ENCODE data around the gene HAGH. TPM values are rescaled to one million over a fixed set of nuclear protein-coding genes. Genes with fewer than 3 reads are reported as not detected.

The HAGH gene
- total RNA-seq, 2 donors from 2014 or later, result 40.9 to 42.0 TPM

GRCh38 chr16:1788708-1789100, 37.9 kb downstream of the HAGH start:
- H3K4me1 Mint-ChIP-seq, result peaks cover 3% of the 10 kb centered on the region

GRCh38 chr16:1788095-1788707, 38.4 kb downstream of the HAGH start:
- H3K4me3 Mint-ChIP-seq, result no peak overlapping the region
- no peak overlapping the region for H3K27ac Mint-ChIP-seq
- H3K27me3 Mint-ChIP-seq, result no peaks in the 10 kb centered on the region
- H3K36me3 Mint-ChIP-seq (ENCODE audit: low read depth), result peaks cover 13% of the 10 kb centered on the region
- ATAC-seq (replicated peaks), result no peak
- no peaks in the 10 kb centered on the region for H3K9me3 Mint-ChIP-seq
- peaks cover 3% of the 10 kb centered on the region for H3K4me1 Mint-ChIP-seq

More at GRCh38 chr16:1788708-1789100, 37.9 kb downstream of the HAGH start:
- no peak for ATAC-seq (replicated peaks)
- Mint-ChIP-seq H3K27ac (no peak overlapping the region), H3K27me3 (no peaks in the 10 kb centered on the region), H3K36me3 (ENCODE audit: low read depth) (peaks cover 13% of the 10 kb centered on the region), H3K9me3 (no peaks in the 10 kb centered on the region), H3K4me3 (no peak overlapping the region)

- Mint-ChIP-seq H3K9me3 (no peaks in the 10 kb centered on the region), H3K4me1 (peaks cover 3% of the 10 kb centered on the region), H3K27ac (no peak overlapping the region), H3K27me3 (no peaks in the 10 kb centered on the region), H3K4me3 (no peak overlapping the region), H3K36me3 (ENCODE audit: low read depth) (peaks cover 13% of the 10 kb centered on the region)
- ATAC-seq (replicated peaks), result no peak
Measured at GRCh38 chr16:1787322-1788094, 39.1 kb downstream of the HAGH start.

GRCh38 chr16:1787056-1787321, 39.6 kb downstream of the HAGH start:
- no peak for ATAC-seq (replicated peaks)
- H3K4me1 Mint-ChIP-seq, result peaks cover 3% of the 10 kb centered on the region
- peaks cover 13% of the 10 kb centered on the region for H3K36me3 Mint-ChIP-seq (ENCODE audit: low read depth)
- H3K27me3 Mint-ChIP-seq, result no peaks in the 10 kb centered on the region
- no peak overlapping the region for H3K4me3 Mint-ChIP-seq
- no peak overlapping the region for H3K27ac Mint-ChIP-seq
- H3K9me3 Mint-ChIP-seq, result no peaks in the 10 kb centered on the region

GRCh38 chr16:1786242-1787055, 40.2 kb downstream of the HAGH start:
- H3K27ac Mint-ChIP-seq, result no peak overlapping the region
- no peaks in the 10 kb centered on the region for H3K9me3 Mint-ChIP-seq
- H3K36me3 Mint-ChIP-seq (ENCODE audit: low read depth), result peaks cover 13% of the 10 kb centered on the region
- ATAC-seq (replicated peaks), result no peak
- H3K4me3 Mint-ChIP-seq, result no peak overlapping the region
- H3K4me1 Mint-ChIP-seq, result peaks cover 3% of the 10 kb centered on the region
- H3K27me3 Mint-ChIP-seq, result no peaks in the 10 kb centered on the region

GRCh38 chr16:1785846-1786170, 40.8 kb downstream of the HAGH start:
- no peak for ATAC-seq (replicated peaks)
- Mint-ChIP-seq H3K36me3 (ENCODE audit: low read depth) (peaks cover 20% of the 10 kb centered on the region), H3K4me1 (peaks cover 3% of the 10 kb centered on the region), H3K4me3 (no peak overlapping the region), H3K27ac (no peak overlapping the region), H3K9me3 (no peaks in the 10 kb centered on the region), H3K27me3 (no peaks in the 10 kb centered on the region)

GRCh38 chr16:1784977-1785845, 41.4 kb downstream of the HAGH start:
- H3K27ac Mint-ChIP-seq, result no peak overlapping the region
- H3K4me3 Mint-ChIP-seq, result peak overlapping the region; percentile 50
- H3K36me3 Mint-ChIP-seq (ENCODE audit: low read depth), result peaks cover 21% of the 10 kb centered on the region
- H3K9me3 Mint-ChIP-seq, result no peaks in the 10 kb centered on the region
- H3K4me1 Mint-ChIP-seq, result peaks cover 3% of the 10 kb centered on the region
- ATAC-seq (replicated peaks), result no peak
- H3K27me3 Mint-ChIP-seq, result no peaks in the 10 kb centered on the region

- Mint-ChIP-seq H3K27me3 (no peaks in the 10 kb centered on the region), H3K4me1 (no peaks in the 10 kb centered on the region), H3K4me3 (peak within 1 kb of the TSS; percentile 89), H3K36me3 (ENCODE audit: low read depth) (peaks cover 14% of the 10 kb centered on the region), H3K9me3 (no peaks in the 10 kb centered on the region), H3K27ac (peak within 1 kb of the TSS; percentile 88)
- ATAC-seq (replicated peaks), result peak; percentile 94
Measured at GRCh38 chr16:1782408-1783264, 44.0 kb downstream of the HAGH start, which contains the start of the genes NUBP2 and SPSB3. Gene NUBP2, plus strand, starts transcription at chr16:1782960. Its CDS starts 61 bp downstream, at chr16:1783021. Gene SPSB3, minus strand, starts transcription at chr16:1782571. Its CDS starts 1,088 bp downstream, at chr16:1781483.

GRCh38 chr16:1781758-1782407, 44.7 kb downstream of the HAGH start:
- Mint-ChIP-seq H3K4me3 (peak overlapping the region; percentile 89), H3K36me3 (ENCODE audit: low read depth) (peaks cover 14% of the 10 kb centered on the region), H3K27ac (peak overlapping the region; percentile 67), H3K27me3 (no peaks in the 10 kb centered on the region), H3K9me3 (no peaks in the 10 kb centered on the region), H3K4me1 (no peaks in the 10 kb centered on the region)
- no peak for ATAC-seq (replicated peaks)

GRCh38 chr16:1781254-1781653, 45.4 kb downstream of the HAGH start:
- ATAC-seq (replicated peaks), result no peak
- Mint-ChIP-seq H3K4me3 (peak overlapping the region; percentile 89), H3K27ac (peak overlapping the region; percentile 67), H3K27me3 (no peaks in the 10 kb centered on the region), H3K9me3 (no peaks in the 10 kb centered on the region), H3K4me1 (no peaks in the 10 kb centered on the region), H3K36me3 (ENCODE audit: low read depth) (peaks cover 14% of the 10 kb centered on the region)

- Mint-ChIP-seq H3K9me3 (no peaks in the 10 kb centered on the region), H3K36me3 (ENCODE audit: low read depth) (peaks cover 14% of the 10 kb centered on the region)
Measured at GRCh38 chr16:1780677-1781072, 46.0 kb downstream of the HAGH start.

GRCh38 chr16:1779741-1780676, 46.6 kb downstream of the HAGH start:
- no peaks in the 10 kb centered on the region for H3K9me3 Mint-ChIP-seq
- no peaks in the 10 kb centered on the region for H3K27me3 Mint-ChIP-seq
- no peak for ATAC-seq (replicated peaks)
- peak overlapping the region; percentile 89 for H3K4me3 Mint-ChIP-seq
- no peak overlapping the region for H3K27ac Mint-ChIP-seq
- H3K4me1 Mint-ChIP-seq, result no peaks in the 10 kb centered on the region
- peaks cover 10% of the 10 kb centered on the region for H3K36me3 Mint-ChIP-seq (ENCODE audit: low read depth)

More at GRCh38 chr16:1780677-1781072, 46.0 kb downstream of the HAGH start:
- Mint-ChIP-seq H3K27ac (no peak overlapping the region), H3K4me3 (peak overlapping the region; percentile 89), H3K4me1 (no peaks in the 10 kb centered on the region), H3K27me3 (no peaks in the 10 kb centered on the region)
- no peak for ATAC-seq (replicated peaks)
